ENCODE results near the gene ARID2. TPM values are rescaled to one million over a fixed set of nuclear protein-coding genes. Genes with fewer than 3 reads are reported as not detected.

The ARID2 gene
- total and polyA plus RNA-seq, 10 donors, result 5.7 to 59.6 (median 42.6) TPM

DNA sequence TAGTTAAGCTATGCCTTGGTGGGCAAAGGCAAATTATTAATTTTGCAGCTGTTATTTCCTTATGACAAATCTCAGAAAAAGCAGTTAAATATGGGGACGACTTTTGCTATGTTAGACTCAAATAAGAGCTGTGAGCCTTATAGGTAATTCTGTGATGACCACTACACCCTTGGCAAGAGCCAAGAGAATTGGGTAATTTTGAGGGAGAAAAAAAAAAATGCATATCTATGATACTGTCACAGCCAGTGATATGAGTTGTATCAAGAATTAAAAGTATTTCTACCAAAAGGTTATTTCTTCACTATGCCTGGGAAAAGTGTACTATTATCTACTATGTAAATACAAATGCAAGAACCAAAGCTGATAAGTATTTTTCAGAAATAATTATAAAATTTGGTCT is 216.9 kb downstream of the ARID2 start:
- TF ChIP-seq POLR2AphosphoS5 (IDR thresholded peaks at IDR 0.05), result no peak
- TF ChIP-seq POLR2A (IDR thresholded peaks at IDR 0.05), result no peak
- TF ChIP-seq, protein P1, sequence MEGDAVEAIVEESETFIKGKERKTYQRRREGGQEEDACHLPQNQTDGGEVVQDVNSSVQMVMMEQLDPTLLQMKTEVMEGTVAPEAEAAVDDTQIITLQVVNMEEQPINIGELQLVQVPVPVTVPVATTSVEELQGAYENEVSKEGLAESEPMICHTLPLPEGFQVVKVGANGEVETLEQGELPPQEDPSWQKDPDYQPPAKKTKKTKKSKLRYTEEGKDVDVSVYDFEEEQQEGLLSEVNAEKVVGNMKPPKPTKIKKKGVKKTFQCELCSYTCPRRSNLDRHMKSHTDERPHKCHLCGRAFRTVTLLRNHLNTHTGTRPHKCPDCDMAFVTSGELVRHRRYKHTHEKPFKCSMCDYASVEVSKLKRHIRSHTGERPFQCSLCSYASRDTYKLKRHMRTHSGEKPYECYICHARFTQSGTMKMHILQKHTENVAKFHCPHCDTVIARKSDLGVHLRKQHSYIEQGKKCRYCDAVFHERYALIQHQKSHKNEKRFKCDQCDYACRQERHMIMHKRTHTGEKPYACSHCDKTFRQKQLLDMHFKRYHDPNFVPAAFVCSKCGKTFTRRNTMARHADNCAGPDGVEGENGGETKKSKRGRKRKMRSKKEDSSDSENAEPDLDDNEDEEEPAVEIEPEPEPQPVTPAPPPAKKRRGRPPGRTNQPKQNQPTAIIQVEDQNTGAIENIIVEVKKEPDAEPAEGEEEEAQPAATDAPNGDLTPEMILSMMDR (IDR thresholded peaks at IDR 0.05 in 8 of 11, conservative IDR thresholded peaks at IDR 0.05 in 3 of 11), result no peak
- H3K27ac ChIP-seq, result no peak overlapping the region
- intact Hi-C loops (cut with DNase I; ENCODE audit: low total_unique reads), result no loop called here
- H3K27me3 ChIP-seq (replicated peaks in 1 of 7), result no peaks in the 10 kb centered on the region
- H3K9me3 ChIP-seq, result no peaks in the 10 kb centered on the region
- DNase-seq, result no peak
- WGBS, 5 donors, result 90 to 100% (median 96%) methylated on average over 1 of the region's 1 CpG
- H3K4me1 ChIP-seq, result peaks cover 0 to 7% (median 0%) of the 10 kb centered on the region in 6 donors
- peaks cover 0 to 97% (median 63%) of the 10 kb centered on the region in 6 donors for H3K36me3 ChIP-seq
- H3K4me3 ChIP-seq, result no peak overlapping the region

DNA sequence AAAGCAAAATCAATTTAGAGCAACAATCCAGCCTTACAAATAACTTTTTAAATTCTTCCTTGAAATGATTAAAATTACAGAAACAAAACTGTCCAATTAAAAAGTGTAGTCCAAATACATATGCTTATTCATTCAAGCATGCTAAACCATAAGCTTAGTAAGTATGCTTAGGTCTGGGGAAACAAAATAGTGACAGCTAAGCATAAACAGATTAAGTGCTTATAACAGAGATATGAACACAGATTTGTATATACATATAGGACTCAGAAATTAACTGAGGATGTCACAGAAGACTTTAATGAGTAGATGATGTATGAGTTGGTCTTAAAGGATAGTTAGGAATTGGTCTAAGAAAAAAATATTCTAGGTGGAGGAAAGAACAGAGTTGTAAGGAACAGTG is 219.0 kb downstream of the ARID2 start:
- Histone ChIP-seq H3K9me3 (no peaks in the 10 kb centered on the region), H3K36me3 (peaks cover 0 to 87% (median 53%) of the 10 kb centered on the region in 6 donors), H3K27me3 (replicated peaks in 1 of 7) (no peaks in the 10 kb centered on the region), H3K4me3 (no peak overlapping the region), H3K27ac (no peak overlapping the region), H3K4me1 (peaks cover 0 to 7% (median 0%) of the 10 kb centered on the region in 6 donors)
- intact Hi-C loops (cut with DNase I; ENCODE audit: low total_unique reads), result no loop called here
- TF ChIP-seq, protein P1 (IDR thresholded peaks at IDR 0.05 in 8 of 11, conservative IDR thresholded peaks at IDR 0.05 in 3 of 11), result no peak
- TF ChIP-seq POLR2AphosphoS5 (IDR thresholded peaks at IDR 0.05), result no peak
- TF ChIP-seq POLR2A (IDR thresholded peaks at IDR 0.05), result no peak
- no peak for DNase-seq

Small RNA genes within 50 kb of the gene (small RNA-seq; reads per million reads assigned to genes)
- gene RN7SL246P, result 0 reads per million in 4 donors
